HuH-7 (cell line): Measurements from ENCODE around the gene YWHAG.
"Not testable (repeated sequence)": the region's sequence is repeated elsewhere in the genome, so short reads cannot be mapped to it uniquely, and the experiment has no call there.

Source experiments
- DNase-seq: peaks from one replicate; pipeline ENCODE4 v3.0.0; 2011; ENCODE audit warnings: low spot score

Gene YWHAG

DNA sequence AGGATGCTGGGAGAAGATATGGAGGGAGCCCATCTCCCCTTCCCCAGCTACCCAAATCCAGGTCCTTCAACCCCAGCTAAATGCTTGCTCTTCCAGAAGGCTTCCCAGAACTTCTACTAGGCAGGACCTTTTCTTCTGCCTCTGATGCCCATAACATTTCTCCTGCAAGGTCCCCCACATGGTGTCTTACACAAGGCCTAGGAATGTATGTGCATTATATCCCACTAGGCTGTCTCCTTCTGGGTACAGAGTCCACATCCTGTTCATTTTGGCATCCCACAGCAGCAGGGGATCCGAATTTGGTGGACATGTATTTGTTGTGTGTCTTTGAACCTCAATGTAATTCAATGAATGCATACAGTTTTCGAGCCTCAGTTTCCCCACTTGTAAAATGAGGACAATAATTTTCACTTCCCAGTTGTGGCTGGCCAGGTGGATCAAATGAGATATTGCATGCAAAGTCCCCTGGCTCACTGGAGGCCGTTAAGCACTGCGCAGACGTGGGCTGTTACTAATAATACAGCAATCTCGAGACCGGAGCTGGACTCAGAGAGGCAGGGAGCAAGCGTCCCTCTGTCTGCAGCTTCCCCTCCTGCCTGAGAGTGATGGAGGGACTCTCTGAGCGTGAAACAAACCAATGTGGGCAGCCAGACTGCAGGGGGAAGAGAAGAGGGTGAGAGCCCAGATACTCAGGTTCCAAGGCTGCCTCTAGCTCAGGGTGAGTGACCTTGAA lies 18.6 kb upstream of the YWHAG start:
- no peak for DNase-seq

DNA sequence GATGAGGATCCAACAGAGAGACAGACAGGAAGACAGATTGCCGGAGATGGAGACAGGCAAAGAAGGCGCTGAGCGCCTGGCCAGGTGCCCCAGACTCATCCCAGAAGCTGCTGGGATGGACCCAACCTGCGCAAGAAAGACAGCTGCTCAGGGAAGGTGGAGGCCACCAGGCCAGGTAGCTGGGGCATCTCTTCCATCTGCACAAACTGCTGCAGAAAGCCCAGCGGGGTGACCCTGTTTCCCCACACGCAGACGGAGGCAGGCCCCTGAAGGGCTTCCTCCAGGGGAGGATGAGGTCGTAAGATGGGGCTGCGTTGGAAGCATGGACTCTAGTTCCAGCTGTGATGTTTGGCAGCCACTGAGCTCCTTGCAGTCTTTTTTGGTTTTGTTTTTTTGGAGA lies 16.5 kb upstream of the YWHAG start:
- no peak for DNase-seq

DNA sequence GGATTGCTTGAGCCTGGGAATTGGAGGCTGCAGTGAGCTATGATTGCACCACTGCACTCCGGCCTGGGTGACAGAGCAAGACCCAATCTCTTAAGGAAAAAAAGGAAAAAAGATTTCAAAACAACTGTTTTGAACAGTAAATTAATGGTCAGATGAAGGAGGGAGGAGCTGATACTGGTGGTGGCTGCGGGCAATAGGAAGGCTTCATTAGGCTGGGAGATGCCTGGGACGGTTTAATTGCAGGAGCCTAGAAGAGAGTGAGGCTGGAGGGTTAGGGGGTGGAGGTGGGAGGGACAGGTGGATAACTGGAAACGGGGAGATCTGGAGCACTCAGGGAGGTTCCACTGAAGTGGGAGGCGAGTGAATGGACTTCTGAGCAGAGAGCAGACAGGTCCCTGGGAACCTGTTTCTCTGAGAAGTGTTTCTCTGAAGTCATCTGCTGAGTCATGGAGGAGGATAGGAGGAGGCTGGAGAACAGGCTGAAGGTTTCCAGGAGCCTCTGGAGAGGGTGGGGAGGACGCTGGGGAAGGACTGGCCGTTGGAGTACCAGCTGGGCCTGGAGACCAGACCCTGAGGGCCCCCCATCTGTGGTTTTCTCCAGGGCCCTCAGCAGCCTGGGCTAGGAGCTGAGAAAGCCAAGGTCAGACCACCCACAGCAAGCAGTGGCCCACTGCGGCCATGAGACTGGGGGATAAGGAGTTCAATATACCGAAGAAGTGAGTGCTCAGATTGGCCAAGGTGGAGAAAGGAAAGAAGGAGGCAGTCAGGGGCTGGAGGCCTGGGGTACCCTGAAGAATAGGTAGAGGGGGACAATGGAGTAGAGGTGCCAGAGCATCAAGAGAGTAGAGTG lies 14.4 kb upstream of the YWHAG start:
- no peak for DNase-seq

DNA sequence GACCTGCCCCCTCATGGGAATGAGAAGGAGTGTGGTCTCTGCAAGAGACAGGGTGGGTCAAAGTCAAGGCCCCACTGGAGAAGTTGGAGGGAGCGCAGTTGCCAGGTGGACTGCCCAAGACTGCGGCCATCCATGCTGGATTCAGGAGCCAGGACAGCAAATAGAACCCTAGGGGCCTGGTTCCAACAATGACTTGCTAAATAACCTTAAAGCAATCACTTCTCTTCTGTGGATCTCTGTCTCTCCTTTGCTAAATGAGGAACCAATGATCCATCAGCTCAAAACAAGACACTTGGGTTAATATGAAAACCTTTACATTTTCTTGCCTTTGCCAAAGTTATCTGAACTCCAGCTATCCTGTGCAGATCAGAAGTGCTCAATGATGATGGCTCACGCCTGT lies 12.6 kb upstream of the YWHAG start:
- no peak for DNase-seq

DNA sequence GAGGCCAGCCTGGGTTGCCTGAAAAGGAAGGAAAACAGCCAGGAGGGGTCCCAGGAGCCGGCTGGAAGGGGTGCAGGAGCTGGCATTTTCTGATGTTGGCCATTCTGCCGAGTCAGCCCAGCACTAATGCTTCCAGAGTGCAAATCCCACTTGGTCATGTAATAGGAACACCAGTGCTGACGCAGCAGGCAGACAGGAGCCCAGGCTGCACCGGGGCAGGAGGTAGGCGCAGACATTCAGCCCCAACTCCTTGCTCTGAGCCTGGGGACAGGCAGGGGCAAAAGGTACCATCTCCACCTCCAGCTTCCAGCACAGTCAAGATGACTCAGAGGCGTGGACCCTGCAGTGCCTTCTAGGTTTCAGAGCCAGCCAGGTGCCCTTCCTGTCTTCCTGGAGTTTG lies 10.2 kb upstream of the YWHAG start:
- no peak for DNase-seq

DNA sequence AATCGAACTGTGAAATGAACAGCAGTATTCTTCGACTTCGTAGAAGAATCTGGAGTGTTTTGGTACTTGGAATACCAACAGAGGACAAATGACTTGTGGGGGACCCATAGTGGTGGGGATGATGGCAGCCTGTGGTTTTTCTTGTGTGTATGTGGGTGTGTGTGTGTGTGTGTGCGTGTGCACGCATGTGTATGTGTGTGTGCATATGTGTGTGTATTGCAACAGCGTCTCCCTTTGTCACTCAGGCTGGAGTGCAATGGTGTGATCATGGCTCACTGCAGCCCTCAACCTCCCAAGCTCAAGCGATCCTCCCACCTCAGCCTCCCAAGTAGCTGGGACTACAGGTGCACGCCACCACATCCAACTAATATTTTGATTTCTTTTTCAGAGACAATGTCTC lies 9.4 kb upstream of the YWHAG start:
- DNase-seq = no peak

DNA sequence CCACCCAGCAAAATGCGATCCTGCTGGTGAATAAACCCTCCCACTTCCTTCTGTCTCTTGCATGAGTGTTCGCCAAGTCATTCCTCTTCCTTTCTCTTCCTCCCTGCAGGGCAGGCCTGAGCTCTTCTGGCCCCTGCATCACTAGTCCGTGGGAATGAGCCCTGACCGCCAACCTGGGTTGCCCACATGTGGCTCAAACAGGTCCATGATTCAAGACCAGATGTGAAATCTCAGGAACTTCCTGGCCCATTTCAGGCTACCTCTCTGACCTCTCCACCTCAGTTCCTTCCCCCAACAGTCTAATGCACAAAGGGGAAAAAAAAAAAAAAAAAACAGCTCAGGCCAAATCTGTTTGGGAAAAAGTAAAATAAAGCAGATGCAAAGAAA lies 5.4 kb upstream of the YWHAG start:
- no peak for DNase-seq

DNA sequence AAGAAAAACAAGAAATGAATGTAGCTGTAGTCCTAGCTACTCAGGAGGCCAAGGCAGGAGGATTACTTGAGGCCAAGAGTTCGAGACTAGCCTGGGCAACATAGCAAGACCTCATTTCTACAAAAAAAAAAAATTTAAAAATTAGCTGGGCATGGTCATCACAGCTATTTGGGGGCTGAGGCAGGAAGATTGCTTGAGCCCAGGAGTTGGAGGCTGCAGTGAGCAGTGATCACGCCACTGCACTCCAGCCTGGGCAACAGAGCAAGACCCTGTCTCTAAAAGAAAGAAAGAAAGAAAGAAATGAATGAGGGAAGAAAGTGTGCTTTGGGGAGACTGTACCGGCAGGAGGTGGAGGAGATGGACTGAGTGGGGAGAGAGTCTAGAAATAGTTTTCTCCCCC lies 5.0 kb upstream of the YWHAG start:
- DNase-seq = not testable (repeated sequence)

DNA sequence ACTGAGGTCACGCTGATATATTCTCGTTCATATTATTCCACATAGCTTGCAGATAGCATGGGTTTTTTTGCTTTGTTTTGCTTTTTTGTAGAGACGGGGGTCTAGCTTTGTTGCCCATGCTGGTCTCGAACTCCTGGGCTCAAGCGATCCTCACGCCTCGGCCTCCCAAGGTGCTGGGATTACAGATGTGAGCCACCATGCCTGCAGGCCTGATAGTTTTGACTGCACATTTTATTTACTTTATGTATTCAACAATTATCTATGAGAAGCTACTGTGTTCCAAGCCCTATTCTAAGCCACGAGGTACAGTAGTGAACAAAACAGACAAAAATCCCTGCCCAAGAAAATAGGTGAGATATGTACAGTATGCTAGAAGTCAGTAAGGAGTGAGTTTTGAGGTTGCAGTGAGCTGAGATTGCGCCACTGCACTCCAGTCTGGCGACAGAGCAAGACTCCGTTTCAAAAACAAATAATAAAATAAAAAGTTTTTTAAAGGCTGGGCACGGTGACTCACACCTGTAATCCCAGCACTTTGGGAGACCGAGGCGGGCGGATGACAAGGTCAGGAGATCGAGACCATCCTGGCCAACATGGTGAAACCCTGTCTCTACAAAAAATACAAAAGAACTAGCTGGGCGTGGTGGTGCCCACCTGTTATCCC lies 1.3 kb upstream of the YWHAG start:
- DNase-seq = no peak

DNA sequence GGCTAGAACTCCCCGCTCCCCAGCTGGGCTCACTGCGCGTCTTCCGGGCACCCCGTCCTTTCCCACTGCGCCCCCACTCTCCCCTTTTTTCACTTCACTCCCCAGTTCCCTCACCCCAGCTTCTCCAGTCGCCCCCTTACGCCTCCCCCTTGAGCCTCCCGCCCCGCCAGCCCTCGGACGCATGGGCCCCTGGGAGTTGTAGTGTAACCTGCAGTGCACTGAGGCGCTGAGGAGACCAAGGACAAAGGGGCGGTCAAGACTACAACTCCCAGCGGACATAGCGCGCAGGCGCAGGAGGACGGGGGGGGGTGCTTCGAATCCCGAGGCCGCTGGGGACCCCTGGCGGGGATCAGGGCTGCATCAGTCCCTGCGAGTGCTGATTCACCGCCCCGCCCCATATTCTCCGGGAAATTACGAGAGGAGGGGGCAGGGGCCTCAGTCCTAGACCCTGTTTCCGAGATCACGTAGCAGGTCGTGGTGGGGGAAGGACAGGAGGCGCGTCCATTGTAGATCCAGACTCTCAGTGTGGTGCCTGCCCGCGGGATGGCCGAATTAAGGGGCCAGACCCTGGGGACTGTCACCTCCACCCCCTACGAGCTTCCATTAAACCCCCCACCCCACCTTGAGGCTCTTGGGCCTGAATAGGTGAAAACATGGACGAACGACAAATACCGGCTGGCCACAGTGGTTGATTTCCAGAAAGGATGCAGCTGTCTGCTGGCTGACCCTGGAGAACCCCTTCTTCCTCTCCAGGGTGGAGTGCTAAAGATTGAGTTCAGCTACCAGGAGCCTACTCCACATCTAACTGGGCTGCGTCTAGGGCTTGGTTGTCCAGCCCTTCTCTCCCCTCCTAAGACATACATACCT lies 553 bp upstream of the YWHAG start:
- DNase-seq = peak; percentile 80

DNA sequence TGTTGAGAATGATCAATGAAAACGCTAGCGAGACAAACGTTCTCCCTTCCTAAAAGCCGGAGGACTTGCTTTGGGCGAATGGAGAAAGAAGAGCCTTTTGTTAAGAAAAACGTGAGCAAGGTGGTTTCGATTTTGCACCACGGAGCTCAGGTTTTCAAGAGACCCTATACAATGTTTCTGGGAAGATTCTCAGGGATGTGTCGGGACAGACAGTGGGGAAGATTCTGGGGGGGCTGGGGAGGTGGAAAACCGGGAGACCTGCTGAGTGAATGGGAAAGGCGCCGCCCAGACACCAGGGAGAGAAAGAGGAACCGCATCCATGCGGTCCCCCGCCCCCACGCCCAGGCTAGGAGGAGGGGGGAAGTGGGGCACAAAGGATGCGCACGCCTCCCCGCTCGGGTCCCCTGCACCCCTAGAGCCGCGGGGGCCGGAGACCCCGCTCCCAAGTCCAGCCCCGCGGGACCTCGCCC lies 745 bp downstream of the YWHAG start:
- DNase-seq = no peak

DNA sequence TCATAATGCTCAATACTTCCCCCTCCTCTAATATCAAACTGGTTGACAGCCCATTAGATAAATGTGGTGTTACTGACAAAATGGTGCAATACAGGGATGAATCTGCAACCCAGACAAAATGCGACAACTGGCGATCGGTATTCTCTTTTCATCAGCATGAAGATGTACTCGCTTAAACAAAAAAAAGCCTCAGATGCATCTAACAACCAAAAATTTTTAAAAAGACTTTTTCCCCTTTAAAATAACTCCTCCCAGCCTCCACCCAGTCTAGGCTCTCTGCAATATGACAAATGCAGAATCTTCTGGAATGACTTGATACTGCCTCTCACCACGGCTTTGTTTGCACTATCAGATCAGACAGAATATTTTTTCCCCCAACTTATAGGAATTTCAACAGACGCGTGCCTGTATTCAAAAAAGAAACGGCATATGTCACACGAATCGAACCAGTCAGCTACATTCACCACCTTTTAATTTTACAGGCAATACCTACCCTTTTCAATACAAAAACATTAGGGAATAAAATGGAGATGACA lies 1.2 kb downstream of the YWHAG start:
- DNase-seq = no peak

DNA sequence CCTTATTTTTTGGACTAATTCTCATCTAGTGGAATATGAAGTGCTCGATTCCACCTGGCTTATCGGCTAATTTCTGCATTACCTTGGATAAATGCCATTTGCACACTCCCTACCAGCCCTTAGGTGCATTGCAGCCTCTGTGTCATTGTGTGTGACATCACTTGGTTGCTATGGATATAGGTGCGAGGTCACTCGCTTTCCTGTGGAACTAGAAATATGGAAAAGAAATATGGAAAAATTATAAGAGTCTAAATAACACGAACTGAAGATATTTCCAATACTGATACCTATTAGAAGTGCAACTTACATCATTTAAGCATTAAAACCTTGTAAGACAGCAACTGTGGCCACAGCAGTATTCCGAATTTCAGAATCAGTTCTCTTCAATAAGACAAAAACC lies 2.0 kb downstream of the YWHAG start:
- no peak for DNase-seq

DNA sequence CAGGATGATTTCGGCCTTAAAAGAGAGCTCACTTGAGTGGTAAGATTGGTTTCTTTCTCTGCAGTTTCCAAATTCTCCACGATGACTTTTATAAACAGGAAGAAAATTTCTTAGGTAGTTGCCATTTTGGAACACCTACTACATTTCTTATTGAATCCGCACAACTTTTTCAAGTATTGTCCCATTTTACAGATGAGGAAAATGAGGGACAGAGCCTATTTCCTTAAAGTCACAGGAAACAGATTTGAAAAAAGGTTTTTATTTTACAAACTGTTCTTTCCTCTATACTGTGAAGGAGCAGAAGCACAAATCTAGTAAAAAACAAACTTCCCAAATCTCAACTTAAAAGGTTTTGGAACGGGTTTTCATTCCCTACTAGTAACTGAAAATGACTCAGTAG lies 2.7 kb downstream of the YWHAG start:
- no peak for DNase-seq

DNA sequence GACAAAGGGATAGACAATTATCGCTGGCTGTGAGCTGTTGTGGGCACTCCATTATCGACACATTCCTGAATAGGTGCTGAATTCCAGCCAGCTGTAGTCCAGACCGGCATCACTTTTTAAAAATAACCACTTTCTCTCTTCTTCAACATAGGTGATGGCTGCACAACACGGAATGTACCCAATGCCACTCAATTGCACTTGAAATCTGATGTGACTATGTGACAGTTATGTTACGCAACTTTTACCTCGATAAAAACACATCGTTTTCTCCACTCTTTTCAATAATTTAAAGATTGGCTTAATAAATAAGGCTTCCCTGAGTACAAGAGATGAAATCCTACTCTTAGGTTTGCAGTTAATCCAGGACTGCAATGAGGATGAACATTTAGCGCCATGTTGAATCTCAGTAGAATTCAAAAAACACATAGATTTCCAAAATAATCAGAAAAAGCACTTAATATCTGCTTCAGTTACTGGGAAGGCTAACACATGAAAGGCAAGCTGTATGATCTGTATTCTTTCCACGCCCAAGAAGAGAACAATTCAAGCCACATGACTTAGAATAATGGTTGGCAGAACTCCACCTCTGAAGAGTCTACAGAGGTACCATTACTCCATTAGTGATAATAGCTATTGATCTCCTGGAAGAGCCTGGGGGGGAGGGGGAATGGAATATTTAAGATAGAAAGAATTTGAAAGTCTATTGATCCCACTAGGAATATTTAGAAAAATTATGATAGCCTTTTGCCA lies 3.6 kb downstream of the YWHAG start:
- no peak for DNase-seq

DNA sequence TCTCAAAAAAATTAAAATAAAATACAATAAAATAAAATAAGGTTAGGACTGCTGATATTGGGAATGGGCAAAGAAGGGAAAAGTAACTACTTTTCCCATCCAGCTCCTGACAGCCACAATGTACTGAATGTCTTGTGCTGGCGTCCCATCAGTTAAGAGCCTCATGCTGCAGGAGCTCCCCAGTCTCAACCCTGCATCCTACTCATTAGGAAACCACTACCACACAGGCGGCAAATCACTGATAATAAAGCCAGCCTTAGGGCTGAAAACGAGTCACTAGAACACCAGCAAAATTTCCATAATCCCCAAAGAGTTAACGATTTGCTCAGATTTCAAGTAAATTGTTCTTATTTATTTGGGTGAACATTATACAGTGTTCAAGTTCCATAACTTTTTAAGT lies 4.3 kb downstream of the YWHAG start:
- no peak for DNase-seq

DNA sequence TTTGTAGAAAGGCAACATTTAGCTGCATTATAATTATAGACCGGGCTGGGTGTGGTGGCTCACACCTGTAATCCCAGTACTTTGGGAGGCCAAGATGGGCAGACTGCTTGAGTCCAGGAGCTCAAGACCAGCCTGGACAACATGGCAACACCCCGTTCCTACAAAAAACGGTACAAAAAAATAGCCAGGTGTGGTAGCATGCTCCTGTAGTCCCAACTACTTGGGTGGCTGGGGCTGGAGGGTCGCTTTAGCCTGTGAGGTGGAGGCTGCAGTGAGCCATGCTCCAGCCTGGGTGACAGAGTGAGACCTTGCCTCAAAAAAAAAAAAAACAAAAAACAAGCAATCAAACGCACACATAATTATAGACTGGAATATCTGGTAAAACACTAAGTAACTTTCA lies 5.0 kb downstream of the YWHAG start:
- no peak for DNase-seq

DNA sequence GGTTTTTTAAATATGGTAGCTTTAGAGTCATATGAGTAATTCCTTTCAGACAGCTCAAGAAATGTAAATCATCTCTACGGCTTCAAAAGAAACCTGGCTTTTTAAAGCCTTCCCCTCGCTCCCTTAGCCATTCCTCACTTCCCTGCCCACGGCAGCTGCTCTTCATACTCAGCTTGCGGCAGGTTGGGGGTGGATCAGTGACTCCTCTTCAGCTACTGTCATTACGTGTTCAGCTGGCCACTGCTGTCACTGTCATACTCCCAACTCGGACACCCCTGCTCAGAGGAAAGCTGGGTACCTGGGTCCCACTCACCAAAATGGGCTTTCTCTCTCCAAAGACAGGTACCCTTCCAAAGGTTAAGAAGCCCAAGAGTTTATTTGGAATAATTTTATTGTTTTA lies 6.6 kb downstream of the YWHAG start:
- no peak for DNase-seq

DNA sequence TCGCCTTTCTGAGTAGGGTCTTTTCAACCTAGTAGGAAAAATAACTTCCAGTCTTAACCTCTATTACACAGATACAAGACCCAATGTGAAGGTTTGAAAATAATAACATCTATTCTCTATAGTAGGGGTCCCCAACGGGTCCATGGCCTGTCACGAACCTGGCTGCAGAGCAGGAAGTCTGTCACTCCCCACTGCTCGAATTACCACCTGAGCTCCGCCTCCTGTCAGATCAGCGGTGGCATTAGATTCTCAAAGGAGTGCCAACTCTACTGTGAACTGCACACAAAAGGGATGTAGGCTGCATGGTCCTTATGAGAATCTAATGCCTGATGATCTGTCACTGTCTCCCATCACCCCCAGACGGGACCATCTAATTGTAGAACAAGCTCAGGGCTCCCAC lies 7.4 kb downstream of the YWHAG start:
- no peak for DNase-seq

DNA sequence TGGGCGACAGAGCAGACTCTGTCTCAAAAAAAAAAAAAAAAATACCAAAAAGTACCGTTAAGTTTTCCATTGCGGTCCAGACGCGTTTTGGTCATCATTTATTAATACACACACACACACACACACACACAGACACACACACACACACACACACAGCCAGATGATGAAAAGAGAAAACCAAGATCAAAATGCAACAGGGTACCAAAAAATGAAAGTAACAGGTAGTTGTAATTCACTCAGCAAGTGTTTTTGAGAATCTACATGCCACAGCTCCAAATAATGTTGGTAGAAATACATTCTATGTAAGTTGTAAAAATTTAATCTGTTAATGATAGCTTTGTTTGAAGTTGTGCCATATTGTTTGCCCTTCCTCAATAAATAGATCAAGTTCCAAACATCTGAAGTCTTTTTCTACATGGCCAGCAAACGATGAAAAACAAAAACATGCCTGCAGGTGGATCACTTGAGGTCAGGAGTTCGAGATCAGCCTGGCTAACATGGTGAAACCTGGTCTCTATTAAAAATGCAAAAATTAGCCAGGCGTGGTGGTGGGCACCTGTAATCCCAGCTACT lies 9.4 kb downstream of the YWHAG start:
- DNase-seq = no peak

DNA sequence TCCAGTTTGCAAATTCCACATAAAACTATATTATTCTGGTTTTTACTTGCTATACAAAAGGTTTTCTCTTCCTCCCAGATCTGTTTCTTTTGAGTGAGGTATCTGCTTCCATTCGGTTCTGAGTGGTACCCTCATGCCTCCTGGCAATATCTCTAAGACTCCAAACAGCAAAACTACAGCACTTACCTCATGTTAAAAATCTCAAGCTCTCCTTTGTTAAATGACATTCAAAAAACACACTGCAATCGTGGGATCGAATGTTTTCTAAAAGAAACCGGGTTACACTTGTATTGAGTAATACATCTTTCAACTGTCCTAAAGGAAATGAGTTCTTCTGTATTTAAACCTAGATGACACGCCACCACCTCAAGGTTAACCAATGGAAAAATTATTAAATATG lies 11.1 kb downstream of the YWHAG start:
- no peak for DNase-seq
